Thyroid gland (tissue), 4 donors: Measurements from ENCODE around the gene SULF2. TPM values are rescaled to one million over a fixed set of nuclear protein-coding genes. Genes with fewer than 3 reads are reported as not detected.
A peak's percentile ranks its signal among the peaks of the same experiment; 100 is the strongest.

Source experiments
- DNase-seq, 2 donors: peaks; one replicate each; pipeline ENCODE4 v3.0.0-alpha.2; 2019
- H3K27ac ChIP-seq, 3 donors: fragments of 200-600 bp; sonication (generic); 1 replicate in 2 of 3; 2 replicates in 1 of 3; pipeline ENCODE4 v1.5.1; 2016 to 2019; ENCODE audit warnings: mild to moderate bottlenecking in 1 of 3, moderate library complexity in 1 of 3
- H3K27me3 ChIP-seq: fragments of 200-600 bp; sonication (generic); one replicate; pipeline ENCODE4 v1.5.1; 2019
- H3K36me3 ChIP-seq, 2 donors: fragments of 200-600 bp; sonication (generic); one replicate each; pipeline ENCODE4 v1.5.1; 2016 to 2019
- H3K4me1 ChIP-seq, 2 donors: fragments of 200-600 bp; sonication (generic); one replicate each; pipeline ENCODE4 v1.5.1; 2017 to 2019
- H3K4me3 ChIP-seq, 3 donors: fragments of 200-600 bp; sonication (generic); replicated peaks in 1 of 3; 1 replicate in 2 of 3; 2 replicates in 1 of 3; pipeline ENCODE4 v1.5.1; 2016; ENCODE audit warnings: mild to moderate bottlenecking in 1 of 3
- H3K9me3 ChIP-seq: fragments of 200-600 bp; sonication (generic); one replicate; pipeline ENCODE4 v1.5.1; 2017
- CTCF ChIP-seq, 6 experiments: fragments of 200-600 bp in 3 of 6; fragments of 450-650 bp in 3 of 6; sonication (generic) in 3 of 6; IDR thresholded peaks; one replicate each; pipeline ENCODE4 v1.5.1; 2016 to 2019; ENCODE audit warnings: antibody characterized with exemption in 6 of 6, mild to moderate bottlenecking in 2 of 6, inconsistent platforms in 1 of 6, moderate library complexity in 1 of 6
- POLR2A ChIP-seq, 2 donors: fragments of 450-650 bp; IDR thresholded peaks; one replicate each; pipeline ENCODE4 v1.6.1; 2017; ENCODE audit warnings: antibody characterized with exemption in 2 of 2, mild to moderate bottlenecking in 2 of 2, moderate library complexity in 1 of 2
- WGBS, 2 donors: methylation state at CpG; one replicate each; pipeline ENCODE4 v1.1.5; 2017; 5-methylcytosine and 5-hydroxymethylcytosine counted together
- intact Hi-C: fragments of 100-400 bp; cut with DNase I; formaldehyde crosslinking; loops from one replicate; pipeline ENCODE4 v1.15.1; 2023
- total RNA-seq, 4 donors: library from RNA; depleted of rRNA; stranded (reverse); fragments of >200 nt; gene quantifications; one replicate each; pipeline ENCODE4 v1.2.3, GENCODE V29; 2016

SULF2 gene
- total RNA-seq, 4 donors from 2014 or later = 39.4 to 90.6 (median 55.4) TPM

- no peak for DNase-seq
- no peaks in the 10 kb centered on the region for H3K36me3 ChIP-seq
- H3K4me3 ChIP-seq = no peak overlapping the region
- 68 to 80% methylated on average over 10 of the region's 10 CpGs for WGBS, 2 donors
- no peaks in the 10 kb centered on the region for H3K9me3 ChIP-seq
- no peak overlapping the region for H3K27ac ChIP-seq
- intact Hi-C loops = no loop called here
- H3K27me3 ChIP-seq = no peaks in the 10 kb centered on the region
- peaks cover 3 to 14% of the 10 kb centered on the region in 2 donors for H3K4me1 ChIP-seq
- no peak for TF ChIP-seq CTCF (IDR thresholded peaks at IDR 0.05)
- TF ChIP-seq POLR2A (IDR thresholded peaks at IDR 0.05) = no peak
Measured at GRCh38 chr20:47717421-47717820, 67.9 kb downstream of the SULF2 start.

GRCh38 chr20:47713878-47714450 lies 71.3 kb downstream of the SULF2 start:
- Histone ChIP-seq H3K4me1 (no peaks in the 10 kb centered on the region), H3K4me3 (no peak overlapping the region), H3K27ac (no peak overlapping the region), H3K36me3 (no peaks in the 10 kb centered on the region), H3K27me3 (no peaks in the 10 kb centered on the region), H3K9me3 (no peaks in the 10 kb centered on the region)
- no peak for TF ChIP-seq POLR2A (IDR thresholded peaks at IDR 0.05)
- TF ChIP-seq CTCF (IDR thresholded peaks at IDR 0.05) = no peak
- intact Hi-C loops = no loop called here
- peak; percentile 14 to 25 for DNase-seq
- WGBS, 2 donors = 83 to 84% methylated on average over 26 of the region's 26 CpGs

GRCh38 chr20:47713163-47713562 lies 72.1 kb downstream of the SULF2 start:
- no peaks in the 10 kb centered on the region for H3K9me3 ChIP-seq
- no peak for DNase-seq
- 66 to 82% methylated on average over 6 of the region's 6 CpGs for WGBS, 2 donors
- TF ChIP-seq POLR2A (IDR thresholded peaks at IDR 0.05) = no peak
- no peak for TF ChIP-seq CTCF (IDR thresholded peaks at IDR 0.05)
- no peak overlapping the region for H3K27ac ChIP-seq
- H3K4me3 ChIP-seq = no peak overlapping the region
- no peaks in the 10 kb centered on the region for H3K4me1 ChIP-seq
- H3K36me3 ChIP-seq = no peaks in the 10 kb centered on the region
- intact Hi-C loops = no loop called here
- H3K27me3 ChIP-seq = no peaks in the 10 kb centered on the region

GRCh38 chr20:47711046-47711752 lies 74.1 kb downstream of the SULF2 start:
- intact Hi-C loops = no loop called here
- TF ChIP-seq CTCF (IDR thresholded peaks at IDR 0.05) (no peak), POLR2A (IDR thresholded peaks at IDR 0.05) (no peak)
- 76 to 80% methylated on average over 15 to 18 of the region's 19 CpGs for WGBS, 2 donors
- peaks cover 0 to 8% of the 10 kb centered on the region in 2 donors for H3K4me1 ChIP-seq
- H3K4me3 ChIP-seq = no peak overlapping the region
- H3K36me3 ChIP-seq = no peaks in the 10 kb centered on the region
- no peak overlapping the region for H3K27ac ChIP-seq
- H3K27me3 ChIP-seq = no peaks in the 10 kb centered on the region
- no peaks in the 10 kb centered on the region for H3K9me3 ChIP-seq
- DNase-seq = no peak

GRCh38 chr20:47710665-47711045 lies 74.6 kb downstream of the SULF2 start:
- Histone ChIP-seq H3K4me3 (no peak overlapping the region), H3K27ac (no peak overlapping the region), H3K36me3 (no peaks in the 10 kb centered on the region), H3K4me1 (peaks cover 0 to 8% of the 10 kb centered on the region in 2 donors), H3K27me3 (no peaks in the 10 kb centered on the region), H3K9me3 (no peaks in the 10 kb centered on the region)
- TF ChIP-seq POLR2A (IDR thresholded peaks at IDR 0.05) (no peak), CTCF (IDR thresholded peaks at IDR 0.05) (no peak)
- intact Hi-C loops = no loop called here
- 79 to 85% methylated on average over 10 of the region's 10 CpGs for WGBS, 2 donors
- no peak for DNase-seq
